Endothelial cell of umbilical vein (primary cell): ENCODE measurements around the gene CAT. TPM values are rescaled to one million over a fixed set of nuclear protein-coding genes. Genes with fewer than 3 reads are reported as not detected.

Source experiments
- BruUV-seq: library from RNA; stranded (reverse); fragments of 400-500 nt; replicated peaks from 2 replicates; lab custom pipeline; 2021; lab: Mats Ljungman, UMichigan
- CTCF ChIA-PET: fragments of 300-600, 350-600 bp; sonication (Branson Sonifier 250); formaldehyde crosslinking; loops from one replicate; lab custom pipeline; 2021; ENCODE audit warnings: antibody characterized with exemption, inconsistent platforms; lab: Charles Lee
- POLR2A ChIA-PET: fragments of 300-600, 350-600 bp; sonication (Branson Sonifier 250); formaldehyde crosslinking; loops from one replicate; lab custom pipeline; 2021; ENCODE audit warnings: antibody characterized with exemption, inconsistent platforms; lab: Charles Lee
- DNase-seq: peaks from one replicate; pipeline ENCODE4 v3.0.0-alpha.2; 2011; ENCODE audit warnings: low read depth, low spot score
- FAIRE-seq: peaks from 2 replicates; lab custom pipeline; 2011; peaks lifted over from hg19 to GRCh38; lab: Jason Lieb, UNC
- H2AFZ ChIP-seq: 2 replicates; pipeline ENCODE4 v1.6.0; 2012; ENCODE audit warnings: low read depth, low read length, control low read depth, inconsistent platforms
- H3K27ac ChIP-seq: 2 replicates; pipeline ENCODE4 v1.5.1; 2011; ENCODE audit warnings: low read depth, mild to moderate bottlenecking, control low read depth, low read length, moderate library complexity; ENCODE audit not compliant: insufficient read depth
- H3K27me3 ChIP-seq, 2 experiments: 2 replicates each; pipeline versions ENCODE4 v1.6.0 to v1.6.1; 2011; ENCODE audit warnings: low read length in 2 of 2, mixed read lengths in 1 of 2; ENCODE audit not compliant: control insufficient read depth in 2 of 2, insufficient read depth in 2 of 2
- H3K36me3 ChIP-seq, 2 experiments: 2 replicates in 1 of 2; 3 replicates in 1 of 2; pipeline ENCODE4 v1.5.1; 2011; ENCODE audit warnings: low read length in 2 of 2, mild to moderate bottlenecking in 1 of 2, moderate library complexity in 1 of 2; ENCODE audit not compliant: control insufficient read depth in 2 of 2, insufficient read depth in 2 of 2; ENCODE audit errors: extremely low read depth in 1 of 2
- H3K4me1 ChIP-seq: 3 replicates; pipeline ENCODE4 v1.5.1; 2011; ENCODE audit warnings: mild to moderate bottlenecking, low read length; ENCODE audit not compliant: control insufficient read depth, insufficient read depth; ENCODE audit errors: extremely low read depth
- H3K4me2 ChIP-seq: 2 replicates; pipeline ENCODE4 v1.6.1; 2011; ENCODE audit warnings: low read length, control low read depth, mixed read lengths; ENCODE audit not compliant: insufficient read depth
- H3K4me3 ChIP-seq, 3 experiments: fragments of 200-600 bp in 1 of 3; sonication (generic), shearing (Covaris generic) in 1 of 3; replicated peaks in 1 of 3; 2 replicates each; pipeline ENCODE4 v1.5.1; 2011 to 2016; ENCODE audit warnings: control low read depth in 3 of 3, low read length in 3 of 3, mild to moderate bottlenecking in 2 of 3, inconsistent platforms in 1 of 3, low read depth in 1 of 3, moderate library complexity in 1 of 3; ENCODE audit not compliant: insufficient read depth in 1 of 3
- H3K79me2 ChIP-seq: 2 replicates; pipeline ENCODE4 v1.6.0; 2012; ENCODE audit warnings: low read length, inconsistent platforms; ENCODE audit not compliant: control insufficient read depth, insufficient read depth
- H3K9ac ChIP-seq: replicated peaks from 2 replicates; pipeline ENCODE3; 2011; ENCODE audit warnings: low read length, control low read depth; ENCODE audit not compliant: insufficient read depth; ENCODE audit errors: extremely low read depth
- H3K9me1 ChIP-seq: replicated peaks from 3 replicates; pipeline ENCODE4 v1.6.0; 2011; ENCODE audit warnings: mild to moderate bottlenecking, low read length; ENCODE audit not compliant: control insufficient read depth, insufficient read depth; ENCODE audit errors: extremely low read depth
- H3K9me3 ChIP-seq: replicated peaks from 2 replicates; pipeline ENCODE4 v1.5.1; 2012; ENCODE audit warnings: low read length, inconsistent platforms; ENCODE audit not compliant: control insufficient read depth, insufficient read depth
- H4K20me1 ChIP-seq: replicated peaks from 2 replicates; pipeline ENCODE3; 2011; ENCODE audit warnings: mild to moderate bottlenecking, low read length; ENCODE audit not compliant: control insufficient read depth, insufficient read depth; ENCODE audit errors: extremely low read depth
- CTCF ChIP-seq, 2 donors: IDR thresholded peaks; 1 replicate in 1 of 2; 2 replicates in 1 of 2; pipeline ENCODE4 v1.5.1; 2011; ENCODE audit warnings: low read length in 2 of 2, mild to moderate bottlenecking in 2 of 2, moderate library complexity in 2 of 2, control low read depth in 1 of 2, inconsistent platforms in 1 of 2, low read depth in 1 of 2; ENCODE audit not compliant: insufficient read depth in 1 of 2; ENCODE audit errors: extremely low read depth in 1 of 2
- EZH2 ChIP-seq: IDR thresholded peaks from 2 replicates; pipeline ENCODE4 v1.6.1; 2012; ENCODE audit warnings: borderline replicate concordance, low read depth, mild to moderate bottlenecking, moderate library complexity, low read length, inconsistent platforms; ENCODE audit not compliant: severe bottlenecking
- FOS ChIP-seq: IDR thresholded peaks from 2 replicates; pipeline ENCODE4 v1.6.1; 2011; ENCODE audit warnings: mild to moderate bottlenecking, low read length, moderate library complexity, borderline replicate concordance; ENCODE audit not compliant: insufficient read depth
- GATA2 ChIP-seq: IDR thresholded peaks from 2 replicates; pipeline ENCODE4 v1.7.0; 2011; ENCODE audit warnings: low read depth, mild to moderate bottlenecking, moderate library complexity, mixed read lengths, low read length; ENCODE audit not compliant: insufficient read length, insufficient read depth
- JUN ChIP-seq: IDR thresholded peaks from 2 replicates; pipeline ENCODE4 v1.6.1; 2011; ENCODE audit warnings: borderline replicate concordance, low read depth; ENCODE audit not compliant: insufficient read length, insufficient read depth
- MAX ChIP-seq: IDR thresholded peaks from 2 replicates; pipeline ENCODE4 v1.6.1; 2011; ENCODE audit not compliant: insufficient read depth, insufficient read length
- MYC ChIP-seq: IDR thresholded peaks from one replicate; pipeline ENCODE4 v1.6.1; 2011; ENCODE audit warnings: mild to moderate bottlenecking, low read depth, low read length
- POLR2A ChIP-seq: IDR thresholded peaks from 2 replicates; pipeline ENCODE4 v1.6.1; 2012; ENCODE audit warnings: low read depth, mild to moderate bottlenecking, control low read depth, low read length
- POLR2AphosphoS5 ChIP-seq: IDR thresholded peaks from 2 replicates; pipeline ENCODE4 v1.6.1; 2012; ENCODE audit warnings: low read depth, mild to moderate bottlenecking, control low read depth, low read length, moderate library complexity; ENCODE audit not compliant: insufficient read depth
- dilution Hi-C: fragments of 300-500 bp; cut with MboI; formaldehyde crosslinking; loops from one replicate; pipeline ENCODE4 v1.15.0; 2019; ENCODE audit warnings: low sequenced_read_pairs; ENCODE audit not compliant: extremely low pct_ligation_motif_present
- intact Hi-C: fragments of 100-400 bp; cut with micrococcal nuclease; formaldehyde crosslinking; loops from one replicate; pipeline ENCODE4 v1.10.0; 2022
- polyA plus RNA-seq, 4 experiments: library from polyadenylated mRNA; depleted of rRNA in 3 of 4; stranded (reverse) in 3 of 4; unstranded in 1 of 4; fragments of >200 nt; gene quantifications; 2 replicates each; pipeline versions ENCODE4 v1.2.1 to v1.2.3, GENCODE V29; 2011 to 2012; ENCODE audit warnings: missing spikeins in 1 of 4
- total RNA-seq: library from RNA; stranded (reverse); gene quantifications from 2 replicates; pipeline ENCODE4 v1.2.3, GENCODE V29; 2021

The CAT gene
- total and polyA plus RNA-seq, 2 donors (not counting 3 experiments of a cell fraction or from before 2014, with no cell fraction given): 32.7 to 50.5 TPM

GRCh38 chr11:34501500-34501899, 62.8 kb downstream of the CAT start:
- Histone ChIP-seq H2AFZ (no peak overlapping the region), H3K27ac (no peak overlapping the region), H3K27me3 (peaks cover 0 to 2% of the 10 kb centered on the region in 2 experiments), H3K4me3 (no peak overlapping the region), H3K4me1 (no peaks in the 10 kb centered on the region), H3K36me3 (no peaks in the 10 kb centered on the region), H3K9me3 (no peaks in the 10 kb centered on the region), H3K79me2 (no peaks in the 10 kb centered on the region), H4K20me1 (no peaks in the 10 kb centered on the region), H3K9ac (no peak overlapping the region), H3K9me1 (no peaks in the 10 kb centered on the region), H3K4me2 (no peak overlapping the region)
- ChIA-PET CTCF (interaction anchor here (1.1 to 2.9 kb wide), 2 partner anchors 9 to 12 kb away, joined by 3 to 20 read pairs; partner anchors contain the start of gene ELF5), POLR2A (no interaction called here)
- dilution Hi-C loops (no loop called here), intact Hi-C loops (no loop called here)
- FAIRE-seq: no peak
- no peak for DNase-seq
- no TSS peak for BruUV-seq
- TF ChIP-seq JUN: no peak
- TF ChIP-seq FOS: no peak
- TF ChIP-seq EZH2: no peak
- TF ChIP-seq MAX: no peak
- TF ChIP-seq GATA2: no peak
- no peak for TF ChIP-seq POLR2AphosphoS5
- TF ChIP-seq POLR2A: no peak

- H3K9me3 ChIP-seq: no peaks in the 10 kb centered on the region
- no peaks in the 10 kb centered on the region for H3K4me1 ChIP-seq
- DNase-seq: no peak
- no peaks in the 10 kb centered on the region for H3K79me2 ChIP-seq
- H4K20me1 ChIP-seq: no peaks in the 10 kb centered on the region
- ChIA-PET POLR2A (no interaction called here), CTCF (interaction anchor here (1.1 to 2.9 kb wide), 3 partner anchors 9 to 328 kb away, joined by 3 to 20 read pairs (median 3); partner anchors contain the start of gene ELF5)
- H3K9ac ChIP-seq: no peak overlapping the region
- H3K4me3 ChIP-seq: no peak overlapping the region
- no peaks in the 10 kb centered on the region for H3K36me3 ChIP-seq
- H3K27ac ChIP-seq: no peak overlapping the region
- intact Hi-C loops (no loop called here), dilution Hi-C loops (no loop called here)
- no peak overlapping the region for H3K4me2 ChIP-seq
- BruUV-seq: no TSS peak
- H3K9me1 ChIP-seq: no peaks in the 10 kb centered on the region
- no peak overlapping the region for H2AFZ ChIP-seq
- H3K27me3 ChIP-seq: peaks cover 0 to 2% of the 10 kb centered on the region in 2 experiments
- no peak for FAIRE-seq
- TF ChIP-seq GATA2 (no peak), MYC (no peak), MAX (no peak), POLR2A (no peak), FOS (no peak), EZH2 (no peak), CTCF (IDR thresholded peaks at IDR 0.05; ENCODE audit: extremely low read depth in 1 of 2, insufficient read depth in 1 of 2, low read depth in 1 of 2, low read length in 2 of 2) (no peak), JUN (no peak), POLR2AphosphoS5 (no peak)
Measured at GRCh38 chr11:34501949-34502348, 63.2 kb downstream of the CAT start.
